ENCODE measurements around the gene ZNF99. TPM values are rescaled to one million over a fixed set of nuclear protein-coding genes. Genes with fewer than 3 reads are reported as not detected.
A peak's percentile ranks its signal among the peaks of the same experiment; 100 is the strongest.

Gene ZNF99
- total RNA-seq: not detected
- polyA plus RNA-seq: under 1 TPM in 2 of 3 donors, not detected in 1; under 0.01 to 0.01 TPM
- long read RNA-seq, donor 1: 0 reads
- long read RNA-seq, donor 2: 0 reads

GRCh38 chr19:22783651-22784410 lies at the start of gene ZNF99:
TSS of gene ZNF99 (minus strand) at chr19:22784151. CDS start at chr19:22784016, 135 bp downstream.
- H3K4me3 ChIP-seq: peak within 1 kb of the TSS; percentile 42
- H3K9me3 ChIP-seq: no peaks in the 10 kb centered on the region
- H3K27ac ChIP-seq: no peak within 1 kb of the TSS
- DNase-seq: peak; percentile 47 to 72
- ATAC-seq: peak in 2 of 4 donors; percentile 35 to 55
- H3K36me3 ChIP-seq (ENCODE audit: insufficient read depth in 1 of 2, low read depth in 1 of 2): no peaks in the 10 kb centered on the region
- peaks cover 0 to 2% (median 0%) of the 10 kb centered on the region in 3 donors for H3K27me3 ChIP-seq (ENCODE audit: insufficient read depth in 3 of 3, low read length in 2 of 3)
- WGBS, 3 donors: 5% methylated on average over 36 of the region's 36 CpGs
- no peaks in the 10 kb centered on the region for H3K4me1 ChIP-seq
- no peak for TF ChIP-seq CTCF (IDR thresholded peaks at IDR 0.05)
- intact Hi-C loops (cut with DNase I): no loop called here

- no peaks in the 10 kb centered on the region for H3K4me1 ChIP-seq
- intact Hi-C loops (cut with DNase I): no loop called here
- 8 to 13% (median 9%) methylated on average over 29 to 31 of the region's 31 CpGs for WGBS, 3 donors
- no peak for ATAC-seq
- no peaks in the 10 kb centered on the region for H3K9me3 ChIP-seq
- no peaks in the 10 kb centered on the region for H3K27me3 ChIP-seq (ENCODE audit: insufficient read depth in 3 of 3, low read length in 2 of 3)
- TF ChIP-seq CTCF (IDR thresholded peaks at IDR 0.05): no peak
- no peaks in the 10 kb centered on the region for H3K36me3 ChIP-seq (ENCODE audit: insufficient read depth in 1 of 2, low read depth in 1 of 2)
- no peak within 1 kb of the TSS for H3K4me3 ChIP-seq
- DNase-seq: no peak
- H3K27ac ChIP-seq: no peak within 1 kb of the TSS
These were observed 48.2 kb upstream of the ZNF99 start, which contains the start of gene ZNF723 for GRCh38 chr19:22832031-22832762. TSS of gene ZNF723 (plus strand) at chr19:22832291. CDS start at chr19:22832380, 89 bp downstream.

GRCh38 chr19:22831211-22831610 lies 47.3 kb upstream of the ZNF99 start:
- no peaks in the 10 kb centered on the region for H3K4me1 ChIP-seq
- WGBS, 3 donors: 92 to 96% (median 94%) methylated on average over 11 of the region's 11 CpGs

GRCh38 chr19:22814124-22814523 lies 30.2 kb upstream of the ZNF99 start:
- no peak for TF ChIP-seq CTCF (IDR thresholded peaks at IDR 0.05)
- Histone ChIP-seq H3K9me3 (no peaks in the 10 kb centered on the region), H3K36me3 (ENCODE audit: insufficient read depth in 1 of 2, low read depth in 1 of 2) (no peaks in the 10 kb centered on the region), H3K27me3 (ENCODE audit: insufficient read depth in 3 of 3, low read length in 2 of 3) (no peaks in the 10 kb centered on the region), H3K4me3 (no peak overlapping the region), H3K4me1 (no peaks in the 10 kb centered on the region), H3K27ac (no peak overlapping the region)
- 75 to 85% (median 84%) methylated on average over 2 of the region's 2 CpGs for WGBS, 3 donors
- ATAC-seq (no peak), DNase-seq (no peak)
- intact Hi-C loops (cut with DNase I): no loop called here

More at GRCh38 chr19:22831211-22831610, 47.3 kb upstream of the ZNF99 start:
- Histone ChIP-seq H3K4me3 (no peak overlapping the region), H3K27ac (no peak overlapping the region), H3K9me3 (no peaks in the 10 kb centered on the region), H3K36me3 (ENCODE audit: insufficient read depth in 1 of 2, low read depth in 1 of 2) (no peaks in the 10 kb centered on the region), H3K27me3 (ENCODE audit: insufficient read depth in 3 of 3, low read length in 2 of 3) (no peaks in the 10 kb centered on the region)
- no peak for ATAC-seq
- DNase-seq: no peak
- no peak for TF ChIP-seq CTCF (IDR thresholded peaks at IDR 0.05)
- intact Hi-C loops (cut with DNase I): no loop called here
